ENCODE data around the gene ABT1.

The ABT1 gene

DNA sequence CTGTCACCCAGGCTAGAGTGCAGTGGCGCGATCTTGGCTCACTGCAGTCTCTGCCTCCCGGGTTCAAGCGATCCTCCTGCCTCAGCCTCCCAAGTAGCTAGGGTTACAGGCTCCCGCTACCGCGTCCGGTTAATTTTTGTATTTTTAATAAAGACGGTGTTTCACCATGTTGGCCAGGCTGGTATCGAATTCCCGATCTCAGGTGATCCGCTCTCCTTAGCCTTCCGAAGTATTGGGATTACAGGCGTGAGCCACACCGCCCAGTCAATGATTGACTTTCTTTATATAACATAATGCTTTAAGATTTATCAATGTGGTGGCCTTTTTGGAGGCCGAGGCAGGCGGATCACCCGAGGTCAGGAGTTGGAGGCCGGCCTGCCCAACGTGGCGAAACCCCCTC is 7.8 kb upstream of the ABT1 start:
- TF ChIP-seq, protein P1, sequence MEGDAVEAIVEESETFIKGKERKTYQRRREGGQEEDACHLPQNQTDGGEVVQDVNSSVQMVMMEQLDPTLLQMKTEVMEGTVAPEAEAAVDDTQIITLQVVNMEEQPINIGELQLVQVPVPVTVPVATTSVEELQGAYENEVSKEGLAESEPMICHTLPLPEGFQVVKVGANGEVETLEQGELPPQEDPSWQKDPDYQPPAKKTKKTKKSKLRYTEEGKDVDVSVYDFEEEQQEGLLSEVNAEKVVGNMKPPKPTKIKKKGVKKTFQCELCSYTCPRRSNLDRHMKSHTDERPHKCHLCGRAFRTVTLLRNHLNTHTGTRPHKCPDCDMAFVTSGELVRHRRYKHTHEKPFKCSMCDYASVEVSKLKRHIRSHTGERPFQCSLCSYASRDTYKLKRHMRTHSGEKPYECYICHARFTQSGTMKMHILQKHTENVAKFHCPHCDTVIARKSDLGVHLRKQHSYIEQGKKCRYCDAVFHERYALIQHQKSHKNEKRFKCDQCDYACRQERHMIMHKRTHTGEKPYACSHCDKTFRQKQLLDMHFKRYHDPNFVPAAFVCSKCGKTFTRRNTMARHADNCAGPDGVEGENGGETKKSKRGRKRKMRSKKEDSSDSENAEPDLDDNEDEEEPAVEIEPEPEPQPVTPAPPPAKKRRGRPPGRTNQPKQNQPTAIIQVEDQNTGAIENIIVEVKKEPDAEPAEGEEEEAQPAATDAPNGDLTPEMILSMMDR (IDR thresholded peaks at IDR 0.05; ENCODE audit: insufficient read depth, low read length, poor library complexity, severe bottlenecking), result no peak
- H3F3A ChIP-seq (ENCODE audit: insufficient read depth), result no peaks in the 10 kb centered on the region
- no peaks in the 10 kb centered on the region for H3K27me3 ChIP-seq (ENCODE audit: low read length)
- H3K27ac ChIP-seq (ENCODE audit: low read depth, low read length), result no peak overlapping the region
- no peaks in the 10 kb centered on the region for H3K9me3 ChIP-seq (ENCODE audit: insufficient read depth, low read length)
- no peaks in the 10 kb centered on the region for H3K36me3 ChIP-seq (ENCODE audit: low read length)
- H3K4me3 ChIP-seq (ENCODE audit: insufficient read depth, low read length, poor library complexity, severe bottlenecking), result no peak overlapping the region
- H3K9ac ChIP-seq (ENCODE audit: low read length), result no peak overlapping the region
- no peak overlapping the region for H2AFZ ChIP-seq (ENCODE audit: low read depth, low read length, severe bottlenecking)
- H3K9me2 ChIP-seq (replicated peaks; ENCODE audit: insufficient read depth, low read length), result no peaks in the 10 kb centered on the region
- H4K20me1 ChIP-seq (ENCODE audit: low read depth, low read length), result no peaks in the 10 kb centered on the region
- no peak overlapping the region for H3K4me2 ChIP-seq (ENCODE audit: low read depth, low read length, poor library complexity, severe bottlenecking)
- H3K79me2 ChIP-seq (ENCODE audit: insufficient read depth, low read length), result no peaks in the 10 kb centered on the region

DNA sequence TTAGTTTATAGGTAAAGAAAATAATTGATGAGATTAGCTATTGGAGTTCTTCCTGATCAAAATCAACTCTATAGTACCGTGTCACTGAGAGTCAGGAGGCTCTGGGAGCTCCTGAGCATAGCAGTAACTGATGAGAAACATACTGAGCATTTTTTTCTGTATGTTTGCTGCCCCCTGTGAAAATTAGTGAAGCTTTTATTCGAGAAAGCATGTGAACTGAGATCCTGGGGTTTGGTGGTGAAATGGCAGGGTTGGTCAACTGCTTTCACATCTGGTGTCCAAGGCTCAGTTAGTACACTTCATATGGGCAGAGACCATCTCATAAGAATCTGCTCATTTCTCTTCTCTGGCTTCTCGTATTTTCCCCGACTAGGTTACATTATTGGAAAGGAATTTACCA is 4.1 kb upstream of the ABT1 start:
- H4K20me1 ChIP-seq (ENCODE audit: low read depth, low read length), result no peaks in the 10 kb centered on the region
- no peaks in the 10 kb centered on the region for H3K36me3 ChIP-seq (ENCODE audit: low read length)
- no peak overlapping the region for H2AFZ ChIP-seq (ENCODE audit: low read depth, low read length, severe bottlenecking)
- peaks cover 9% of the 10 kb centered on the region for H3K79me2 ChIP-seq (ENCODE audit: insufficient read depth, low read length)
- H3K27me3 ChIP-seq (ENCODE audit: low read length), result no peaks in the 10 kb centered on the region
- no peaks in the 10 kb centered on the region for H3K9me2 ChIP-seq (replicated peaks; ENCODE audit: insufficient read depth, low read length)
- no peak overlapping the region for H3K9ac ChIP-seq (ENCODE audit: low read length)
- H3K27ac ChIP-seq (ENCODE audit: low read depth, low read length), result no peak overlapping the region
- H3K9me3 ChIP-seq (ENCODE audit: insufficient read depth, low read length), result no peaks in the 10 kb centered on the region
- no peak overlapping the region for H3K4me3 ChIP-seq (ENCODE audit: insufficient read depth, low read length, poor library complexity, severe bottlenecking)
- TF ChIP-seq, protein P1 (IDR thresholded peaks at IDR 0.05; ENCODE audit: insufficient read depth, low read length, poor library complexity, severe bottlenecking), result no peak
- TF ChIP-seq EZH2phosphoT487 (conservative IDR thresholded peaks at IDR 0.05; ENCODE audit: low read length), result no peak
- H3K4me2 ChIP-seq (ENCODE audit: low read depth, low read length, poor library complexity, severe bottlenecking), result no peak overlapping the region
- H3F3A ChIP-seq (ENCODE audit: insufficient read depth), result peaks cover 12% of the 10 kb centered on the region; the same call in 1 of the 2 replicates

DNA sequence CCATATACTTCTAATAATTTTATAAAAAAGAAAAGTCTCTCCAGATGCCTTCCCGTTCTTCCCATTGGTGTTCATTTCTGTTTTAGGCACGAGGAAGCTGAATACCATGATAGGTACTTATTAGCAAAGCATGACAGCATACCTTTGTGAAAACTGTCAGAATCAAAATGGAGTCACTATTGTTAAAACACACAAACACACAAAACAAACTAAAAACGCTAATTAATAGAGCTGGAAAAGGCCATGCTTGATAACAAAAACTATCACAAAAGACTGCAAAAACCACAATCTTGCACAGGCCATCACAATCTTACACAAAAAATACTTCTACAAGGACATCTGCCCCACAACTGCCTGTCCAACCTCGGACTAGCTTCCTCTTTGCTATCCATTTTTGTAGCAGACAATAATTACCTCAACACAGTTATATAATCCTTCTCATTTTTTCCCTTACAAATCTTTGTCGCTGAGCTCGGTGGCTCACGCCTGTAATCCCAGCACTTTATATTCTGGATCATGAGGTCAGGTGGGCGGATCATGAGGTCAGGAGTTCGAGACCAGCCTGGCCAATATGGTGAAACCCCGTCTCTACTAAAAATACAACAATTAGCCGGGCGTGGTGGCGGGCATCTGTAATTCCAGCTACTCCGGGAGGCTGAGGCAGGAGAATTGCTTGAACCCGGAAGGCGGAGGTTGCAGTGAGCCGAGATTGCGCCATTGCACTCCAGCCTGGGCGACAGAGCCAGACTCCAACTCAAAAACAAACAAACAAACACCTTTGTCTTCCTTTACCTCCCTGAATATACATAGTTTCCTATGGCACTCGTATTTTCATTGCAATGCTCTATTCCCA is 3.2 kb upstream of the ABT1 start:
- Histone ChIP-seq H3K9ac (ENCODE audit: low read length) (no peak overlapping the region), H3K9me3 (ENCODE audit: insufficient read depth, low read length) (no peaks in the 10 kb centered on the region), H3K4me2 (ENCODE audit: low read depth, low read length, poor library complexity, severe bottlenecking) (no peak overlapping the region), H3F3A (ENCODE audit: insufficient read depth) (peaks cover 12% of the 10 kb centered on the region; the same call in 1 of the 2 replicates), H3K27me3 (ENCODE audit: low read length) (no peaks in the 10 kb centered on the region), H4K20me1 (ENCODE audit: low read depth, low read length) (no peaks in the 10 kb centered on the region), H3K4me3 (ENCODE audit: insufficient read depth, low read length, poor library complexity, severe bottlenecking) (no peak overlapping the region), H3K27ac (ENCODE audit: low read depth, low read length) (no peak overlapping the region), H2AFZ (ENCODE audit: low read depth, low read length, severe bottlenecking) (no peak overlapping the region), H3K9me2 (replicated peaks; ENCODE audit: insufficient read depth, low read length) (no peaks in the 10 kb centered on the region), H3K79me2 (ENCODE audit: insufficient read depth, low read length) (peaks cover 16% of the 10 kb centered on the region), H3K36me3 (ENCODE audit: low read length) (no peaks in the 10 kb centered on the region)
- TF ChIP-seq, protein P1 (IDR thresholded peaks at IDR 0.05; ENCODE audit: insufficient read depth, low read length, poor library complexity, severe bottlenecking), result no peak
- TF ChIP-seq EZH2phosphoT487 (conservative IDR thresholded peaks at IDR 0.05; ENCODE audit: low read length), result no peak
